IPS-18c (cell line): ENCODE data around the gene ATG12.

Experiments
- H3K4me3 ChIP-seq: 2 replicates; pipeline ENCODE4 v1.7.0; 2013; ENCODE audit warnings: low read depth, mild to moderate bottlenecking, low read length, moderate library complexity; ENCODE audit not compliant: insufficient read depth
- H3K9me3 ChIP-seq: one replicate; pipeline ENCODE4 v1.6.1; 2013; ENCODE audit warnings: mild to moderate bottlenecking, low read length, moderate library complexity; ENCODE audit not compliant: control insufficient read depth, insufficient read depth

Gene ATG12

GRCh38 chr5:115788440-115788839 is 52.9 kb downstream of the ATG12 start:
- Histone ChIP-seq H3K9me3 (no peaks in the 10 kb centered on the region), H3K4me3 (no peak overlapping the region)

DNA sequence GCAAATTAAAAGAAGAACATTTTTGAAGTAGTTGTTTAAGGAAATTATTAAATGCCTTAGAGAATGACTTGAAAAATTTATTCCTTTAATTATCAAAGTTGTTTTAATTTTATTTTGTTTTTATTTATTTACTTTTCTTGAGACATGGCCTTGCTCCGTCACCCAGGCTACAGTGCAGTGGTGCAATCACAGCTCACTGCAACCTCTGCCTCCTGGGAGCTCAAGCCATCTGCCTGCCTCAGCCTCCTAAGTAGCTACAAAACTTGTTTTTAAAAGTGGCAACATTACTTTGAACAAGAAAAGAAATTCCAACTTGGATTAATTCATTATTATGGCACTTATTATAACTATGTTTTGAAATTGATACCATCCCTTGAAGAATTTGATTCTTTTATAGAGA is 53.9 kb downstream of the ATG12 start:
- Histone ChIP-seq H3K4me3 (no peak overlapping the region), H3K9me3 (no peaks in the 10 kb centered on the region)

DNA sequence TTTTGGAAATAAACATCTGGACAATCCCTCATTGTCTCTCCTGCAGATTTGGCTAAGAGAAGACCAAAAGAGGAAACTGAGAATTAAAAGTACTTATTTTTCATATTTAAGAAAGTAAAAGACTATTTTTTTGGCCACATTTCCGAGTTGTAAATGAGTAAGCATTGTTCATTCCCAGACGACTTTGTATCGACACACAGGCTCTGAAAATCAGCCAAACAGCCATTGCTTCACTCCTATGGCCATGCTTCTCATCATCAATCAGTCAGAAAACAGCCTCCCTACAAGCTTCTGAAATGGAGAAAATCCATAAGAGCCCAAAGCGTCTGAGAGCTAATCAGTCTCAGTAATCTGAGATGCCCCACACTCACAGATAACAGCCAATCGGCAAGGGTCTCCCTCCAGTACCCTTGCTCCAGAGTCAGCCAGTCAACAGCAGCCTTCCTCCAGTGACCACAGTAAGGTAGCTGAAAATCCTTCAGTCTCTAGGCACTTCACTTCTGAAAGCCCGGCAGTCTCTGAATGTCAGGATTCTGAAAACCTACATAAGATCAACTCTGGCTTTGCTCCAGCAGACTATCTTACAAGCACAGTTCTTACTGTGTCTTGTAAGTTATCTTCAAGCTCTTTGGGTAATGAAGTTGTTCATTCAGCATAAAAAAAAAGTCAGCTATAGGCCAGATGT is 55.8 kb downstream of the ATG12 start:
- Histone ChIP-seq H3K4me3 (no peak overlapping the region), H3K9me3 (no peaks in the 10 kb centered on the region)

- no peaks in the 10 kb centered on the region for H3K9me3 ChIP-seq
- no peak overlapping the region for H3K4me3 ChIP-seq
These were observed 62.9 kb downstream of the ATG12 start for GRCh38 chr5:115778417-115778816.
